Measurements from ENCODE around the gene CCT7.

GRCh38 chr2:73235315-73236028 is 1.4 kb downstream of the CCT7 start:
- TF ChIP-seq POLR2AphosphoS5 (IDR thresholded peaks at IDR 0.05; ENCODE audit: low read depth, low read length), result no peak; the same call in 1 of the 2 replicates
- no peak for TF ChIP-seq POLR2A (IDR thresholded peaks at IDR 0.05; ENCODE audit: low read depth, low read length)
- TF ChIP-seq TAF1 (IDR thresholded peaks at IDR 0.05; ENCODE audit: low read depth, low read length), result no peak
- no peak for TF ChIP-seq POU2F2 (IDR thresholded peaks at IDR 0.05; ENCODE audit: low read depth, low read length)
- TF ChIP-seq PAX5 (IDR thresholded peaks at IDR 0.05; ENCODE audit: insufficient read depth, low read length, severe bottlenecking), result no peak
- TF ChIP-seq SPI1 (IDR thresholded peaks at IDR 0.05; ENCODE audit: low read depth, low read length), result no peak

Data from GM12891 (cell line).